GM23338 (cell line): ENCODE results near the gene RFXANK. TPM values are rescaled to one million over a fixed set of nuclear protein-coding genes. Genes with fewer than 3 reads are reported as not detected.
"Not testable (repeated sequence)": the region's sequence is repeated elsewhere in the genome, so short reads cannot be mapped to it uniquely, and the experiment has no call there.

ENCODE experiments used
- ATAC-seq: fragments of 200-7000 bp; cut with Tn5 transposase; 3 replicates; pipeline ENCODE4 v1.9.1; 2020
- DNase-seq: peaks from one replicate; pipeline ENCODE4 v3.0.0-alpha.2; 2015; ENCODE audit warnings: low spot score
- H2AFZ ChIP-seq: fragments of 200-600 bp; sonication (generic); 2 replicates; pipeline ENCODE4 v1.8.0; 2016; ENCODE audit warnings: antibody characterized with exemption, mild to moderate bottlenecking, moderate library complexity
- H3F3A ChIP-seq: fragments of 200-600 bp; sonication (generic); replicated peaks from 2 replicates; pipeline ENCODE4 v1.8.0; 2017; ENCODE audit warnings: antibody characterized with exemption, mixed run types, low read depth
- H3K27ac ChIP-seq: fragments of 200-600 bp; sonication (generic); 2 replicates; pipeline ENCODE4 v1.6.1; 2016; ENCODE audit warnings: low read depth
- H3K27me3 ChIP-seq: fragments of 200-600 bp; sonication (generic); 2 replicates; pipeline ENCODE4 v1.8.0; 2016; ENCODE audit warnings: mild to moderate bottlenecking, mixed run types, moderate library complexity; ENCODE audit not compliant: insufficient read depth
- H3K36me3 ChIP-seq: fragments of 200-600 bp; sonication (generic); 2 replicates; pipeline ENCODE4 v1.8.0; 2016; ENCODE audit warnings: mild to moderate bottlenecking; ENCODE audit not compliant: insufficient read depth
- H3K4me1 ChIP-seq: fragments of 200-600 bp; sonication (generic); 2 replicates; pipeline ENCODE4 v1.8.0; 2016; ENCODE audit warnings: mild to moderate bottlenecking, moderate library complexity; ENCODE audit not compliant: insufficient read depth
- H3K4me2 ChIP-seq: fragments of 200-600 bp; sonication (generic); 2 replicates; pipeline ENCODE4 v1.7.1; 2017; ENCODE audit warnings: mixed run types
- H3K4me3 ChIP-seq: fragments of 200-600 bp; sonication (generic); 2 replicates; pipeline ENCODE4 v1.6.1; 2016; ENCODE audit warnings: mixed run types
- H3K79me2 ChIP-seq: fragments of 200-600 bp; sonication (generic); replicated peaks from 2 replicates; pipeline ENCODE4 v1.8.0; 2017; ENCODE audit warnings: mild to moderate bottlenecking; ENCODE audit not compliant: insufficient read depth
- H3K9me2 ChIP-seq: fragments of 200-600 bp; sonication (generic); 2 replicates; pipeline ENCODE4 v1.8.0; 2017; ENCODE audit not compliant: insufficient read depth
- H4K20me1 ChIP-seq: fragments of 200-600 bp; sonication (generic); replicated peaks from 2 replicates; pipeline ENCODE4 v1.8.0; 2017; ENCODE audit warnings: mild to moderate bottlenecking; ENCODE audit not compliant: insufficient read depth
- H3K27ac Mint-ChIP-seq: 2 replicates; pipeline ENCODE4 v1.8.0; 2020; ENCODE audit warnings: inconsistent platforms, mild to moderate bottlenecking, moderate library complexity, mixed read lengths
- H3K27me3 Mint-ChIP-seq: 3 replicates; pipeline ENCODE4 v1.8.0; 2022; ENCODE audit warnings: low read depth, mild to moderate bottlenecking, moderate library complexity, mixed read lengths, inconsistent platforms; ENCODE audit not compliant: insufficient read depth, poor library complexity
- H3K36me3 Mint-ChIP-seq: 3 replicates; pipeline ENCODE4 v1.8.0; 2021; ENCODE audit warnings: low read depth, mild to moderate bottlenecking, inconsistent platforms, moderate library complexity, mixed read lengths
- H3K4me1 Mint-ChIP-seq: 3 replicates; pipeline ENCODE4 v1.8.0; 2020; ENCODE audit warnings: mild to moderate bottlenecking, inconsistent platforms, mixed read lengths
- H3K4me3 Mint-ChIP-seq: 3 replicates; pipeline ENCODE4 v1.8.0; 2021; ENCODE audit warnings: moderate library complexity, mild to moderate bottlenecking, inconsistent platforms, mixed read lengths
- H3K9me3 Mint-ChIP-seq: 3 replicates; pipeline ENCODE4 v1.8.0; 2020; ENCODE audit warnings: moderate library complexity, mild to moderate bottlenecking, inconsistent platforms, mixed read lengths
- CREB1 ChIP-seq: fragments of 250-450 bp; sonication (Bioruptor Pico); IDR thresholded peaks from 2 replicates; pipeline ENCODE4 v1.5.0; 2020; ENCODE audit warnings: low read depth, mild to moderate bottlenecking, moderate library complexity
- CTCF ChIP-seq, 2 experiments: fragments of 200-600 bp in 1 of 2; sonication (generic) in 1 of 2; conservative IDR thresholded peaks; 2 replicates each; pipeline versions ENCODE4 v1.5.1 to v1.6.1; 2016 to 2017; ENCODE audit warnings: antibody characterized with exemption in 2 of 2, low read depth in 2 of 2, mild to moderate bottlenecking in 2 of 2, moderate library complexity in 1 of 2
- EZH2phosphoT487 ChIP-seq: fragments of 200-600 bp; sonication (generic); IDR thresholded peaks from one replicate; pipeline ENCODE4 v1.8.1; 2018; ENCODE audit warnings: antibody characterized with exemption; ENCODE audit not compliant: unreplicated experiment
- JUNB ChIP-seq: IDR thresholded peaks from one replicate; pipeline ENCODE4 v1.6.1; 2016; ENCODE audit warnings: antibody characterized with exemption; ENCODE audit not compliant: unreplicated experiment
- NANOG ChIP-seq: IDR thresholded peaks from 2 replicates; pipeline ENCODE4 v1.6.1; 2016; ENCODE audit warnings: antibody characterized with exemption, borderline replicate concordance
- POLR2AphosphoS5 ChIP-seq: IDR thresholded peaks from 2 replicates; pipeline ENCODE4 v1.6.1; 2016; ENCODE audit warnings: antibody characterized with exemption, low read depth
- ZNF114 ChIP-seq: fragments of 250-450 bp; sonication (Bioruptor Pico); IDR thresholded peaks from 2 replicates; pipeline ENCODE4 v1.5.0; 2020; ENCODE audit warnings: mild to moderate bottlenecking, moderate library complexity
- ZNF331 ChIP-seq: fragments of 250-450 bp; sonication (Bioruptor Pico); IDR thresholded peaks from 2 replicates; pipeline ENCODE4 v1.5.0; 2020; ENCODE audit warnings: low read depth, mild to moderate bottlenecking, moderate library complexity
- polyA plus RNA-seq: library from polyadenylated mRNA; unstranded; fragments of >200 nt; fragmentation: Nextera tagmentation; extraction: Ambion mirVana; gene quantifications from 2 replicates; pipeline ENCODE4 v1.2.1, GENCODE V29; 2016
- total RNA-seq: library from RNA; depleted of rRNA; stranded (reverse); fragments of >200 nt; shearing (Covaris generic); gene quantifications from 2 replicates; pipeline ENCODE4 v1.2.3, GENCODE V29; 2014
- TF ChIP-seq, protein P1 (sequence below): IDR thresholded peaks from one replicate; pipeline ENCODE4 v1.6.1; 2018; ENCODE audit warnings: antibody characterized with exemption; ENCODE audit not compliant: unreplicated experiment

Gene RFXANK
- total and polyA plus RNA-seq, 2 experiments from 2014 or later = 54.3 to 124 TPM

GRCh38 chr19:19218911-19219310 is 26.9 kb downstream of the RFXANK start:
- Histone ChIP-seq H3K4me3 (no peak overlapping the region), H2AFZ (no peak overlapping the region), H3K9me2 (no peaks in the 10 kb centered on the region), H3K4me2 (no peak overlapping the region), H4K20me1 (no peaks in the 10 kb centered on the region; the same call in 1 of the 2 replicates), H3K36me3 (no peaks in the 10 kb centered on the region), H3F3A (no peaks in the 10 kb centered on the region), H3K79me2 (no peaks in the 10 kb centered on the region), H3K4me1 (peaks cover 3% of the 10 kb centered on the region; the same call in 1 of the 2 replicates), H3K27ac (no peak overlapping the region), H3K27me3 (peaks cover 17% of the 10 kb centered on the region)
- TF ChIP-seq, protein P1, sequence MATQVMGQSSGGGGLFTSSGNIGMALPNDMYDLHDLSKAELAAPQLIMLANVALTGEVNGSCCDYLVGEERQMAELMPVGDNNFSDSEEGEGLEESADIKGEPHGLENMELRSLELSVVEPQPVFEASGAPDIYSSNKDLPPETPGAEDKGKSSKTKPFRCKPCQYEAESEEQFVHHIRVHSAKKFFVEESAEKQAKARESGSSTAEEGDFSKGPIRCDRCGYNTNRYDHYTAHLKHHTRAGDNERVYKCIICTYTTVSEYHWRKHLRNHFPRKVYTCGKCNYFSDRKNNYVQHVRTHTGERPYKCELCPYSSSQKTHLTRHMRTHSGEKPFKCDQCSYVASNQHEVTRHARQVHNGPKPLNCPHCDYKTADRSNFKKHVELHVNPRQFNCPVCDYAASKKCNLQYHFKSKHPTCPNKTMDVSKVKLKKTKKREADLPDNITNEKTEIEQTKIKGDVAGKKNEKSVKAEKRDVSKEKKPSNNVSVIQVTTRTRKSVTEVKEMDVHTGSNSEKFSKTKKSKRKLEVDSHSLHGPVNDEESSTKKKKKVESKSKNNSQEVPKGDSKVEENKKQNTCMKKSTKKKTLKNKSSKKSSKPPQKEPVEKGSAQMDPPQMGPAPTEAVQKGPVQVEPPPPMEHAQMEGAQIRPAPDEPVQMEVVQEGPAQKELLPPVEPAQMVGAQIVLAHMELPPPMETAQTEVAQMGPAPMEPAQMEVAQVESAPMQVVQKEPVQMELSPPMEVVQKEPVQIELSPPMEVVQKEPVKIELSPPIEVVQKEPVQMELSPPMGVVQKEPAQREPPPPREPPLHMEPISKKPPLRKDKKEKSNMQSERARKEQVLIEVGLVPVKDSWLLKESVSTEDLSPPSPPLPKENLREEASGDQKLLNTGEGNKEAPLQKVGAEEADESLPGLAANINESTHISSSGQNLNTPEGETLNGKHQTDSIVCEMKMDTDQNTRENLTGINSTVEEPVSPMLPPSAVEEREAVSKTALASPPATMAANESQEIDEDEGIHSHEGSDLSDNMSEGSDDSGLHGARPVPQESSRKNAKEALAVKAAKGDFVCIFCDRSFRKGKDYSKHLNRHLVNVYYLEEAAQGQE = no peak
- TF ChIP-seq CREB1 (CRISPR knock-in tag) (no peak), ZNF331 (CRISPR knock-in tag) (no peak), JUNB (no peak), POLR2AphosphoS5 (no peak), EZH2phosphoT487 (no peak), NANOG (no peak)
- no peak overlapping the region for H3K27ac Mint-ChIP-seq
- DNase-seq (no peak), ATAC-seq (no peak)
- no peak overlapping the region for H3K4me3 Mint-ChIP-seq
- peaks cover 6% of the 10 kb centered on the region for H3K4me1 Mint-ChIP-seq
- no peaks in the 10 kb centered on the region for H3K9me3 Mint-ChIP-seq
- H3K27me3 Mint-ChIP-seq = peaks cover 13% of the 10 kb centered on the region
- no peaks in the 10 kb centered on the region for H3K36me3 Mint-ChIP-seq

DNA sequence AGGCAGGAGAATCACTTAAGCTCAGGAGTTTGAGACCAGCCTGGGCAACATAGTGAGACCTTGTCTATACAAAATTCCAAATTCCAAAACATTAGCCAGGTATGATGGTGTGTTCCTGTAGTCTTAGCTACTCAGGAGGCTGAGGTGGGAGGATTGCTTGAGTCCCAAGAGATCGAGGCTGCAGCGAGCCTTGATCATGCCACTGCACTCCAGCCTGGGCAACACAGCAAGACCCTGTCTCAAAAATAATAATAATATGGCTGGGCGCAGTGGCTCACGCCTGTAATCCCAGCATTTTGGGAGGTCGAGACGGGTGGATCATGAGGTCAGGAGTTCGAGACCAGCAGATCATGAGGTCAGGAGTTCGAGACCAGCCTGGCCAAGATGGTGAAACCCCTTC is 28.9 kb downstream of the RFXANK start:
- not testable (repeated sequence) for H3K4me3 ChIP-seq, H3K27ac Mint-ChIP-seq, H3K79me2 ChIP-seq, H3K36me3 Mint-ChIP-seq, H3K9me2 ChIP-seq, H3K4me1 Mint-ChIP-seq, H3K4me1 ChIP-seq, DNase-seq, H3K9me3 Mint-ChIP-seq, H4K20me1 ChIP-seq, ATAC-seq, H3K27ac ChIP-seq, H2AFZ ChIP-seq, H3K36me3 ChIP-seq, H3K4me3 Mint-ChIP-seq, H3K4me2 ChIP-seq
- Histone ChIP-seq H3K27me3 (peaks cover 15% of the 10 kb centered on the region), H3F3A (peaks cover 12% of the 10 kb centered on the region)
- H3K27me3 Mint-ChIP-seq = peaks cover 21% of the 10 kb centered on the region

DNA sequence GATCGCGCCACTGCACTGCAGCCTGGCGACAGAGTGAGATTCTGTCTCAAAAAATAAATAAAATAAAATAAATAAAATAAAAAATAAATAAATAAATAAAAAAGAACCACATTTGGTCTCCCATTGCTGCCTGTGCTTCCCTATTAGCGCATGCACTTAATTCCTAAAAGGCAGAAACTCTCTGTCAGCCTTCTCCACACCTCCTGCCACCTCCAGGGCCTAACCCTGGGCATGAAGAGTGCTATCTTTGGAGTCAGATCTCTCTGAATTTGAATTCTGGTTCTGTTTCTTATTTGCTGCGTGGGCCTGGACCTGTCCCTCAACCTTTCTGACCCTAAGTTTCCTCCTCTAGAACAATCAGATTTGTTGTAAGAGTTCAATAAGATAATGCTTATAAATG is 31.0 kb downstream of the RFXANK start:
- no peaks in the 10 kb centered on the region for H3K9me2 ChIP-seq
- H3K4me2 ChIP-seq = no peak overlapping the region
- no peak for DNase-seq
- H3K4me3 ChIP-seq = no peak overlapping the region
- Mint-ChIP-seq H3K27ac (no peak overlapping the region), H3K9me3 (peaks cover 3% of the 10 kb centered on the region; the same call in 2 of the 3 replicates), H3K27me3 (peaks cover 22% of the 10 kb centered on the region), H3K36me3 (no peaks in the 10 kb centered on the region), H3K4me1 (peaks cover 3% of the 10 kb centered on the region), H3K4me3 (no peak overlapping the region)
- peaks cover 15% of the 10 kb centered on the region for H3K27me3 ChIP-seq
- no peak for ATAC-seq
- no peaks in the 10 kb centered on the region for H4K20me1 ChIP-seq
- peaks cover 5% of the 10 kb centered on the region; the same call in 1 of the 2 replicates for H3K4me1 ChIP-seq
- H3K79me2 ChIP-seq = no peaks in the 10 kb centered on the region
- H3K27ac ChIP-seq = no peak overlapping the region
- peaks cover 12% of the 10 kb centered on the region for H3F3A ChIP-seq
- no peaks in the 10 kb centered on the region for H3K36me3 ChIP-seq
- no peak overlapping the region for H2AFZ ChIP-seq
- no peak for TF ChIP-seq CREB1 (CRISPR knock-in tag)
- TF ChIP-seq CTCF (conservative IDR thresholded peaks at IDR 0.05; ENCODE audit: low read depth in 2 of 2) = no peak
- no peak for TF ChIP-seq ZNF331 (CRISPR knock-in tag)
- TF ChIP-seq, protein P1 = no peak
- no peak for TF ChIP-seq ZNF114 (CRISPR knock-in tag)
- TF ChIP-seq POLR2AphosphoS5 = no peak
- TF ChIP-seq EZH2phosphoT487 = no peak
